ENCODE data around the gene ZNF513. TPM values are rescaled to one million over a fixed set of nuclear protein-coding genes. Genes with fewer than 3 reads are reported as not detected.
"Not testable (repeated sequence)": the region's sequence is repeated elsewhere in the genome, so short reads cannot be mapped to it uniquely, and the experiment has no call there.

Gene ZNF513
- total RNA-seq: 10 to 100 TPM; 15.6 to 15.7 TPM
- long read RNA-seq, donor 1, partial matches to known transcripts: 2 of 11 reads
- long read RNA-seq, donor 1, other reads (novel, unspliced or antisense): 5 of 11 reads
- long read RNA-seq, donor 2, partial matches to known transcripts: 13 of 20 reads
- long read RNA-seq, donor 2, other reads (novel, unspliced or antisense): 7 of 20 reads

GRCh38 chr2:27380626-27381545, at the start of gene ZNF513:
Gene ZNF513, minus strand, starts transcription at chr2:27380734. Its CDS starts 208 bp downstream, at chr2:27380526.
- peak; percentile 99 for DNase-seq (ENCODE audit: low spot score)
- intact Hi-C loops (cut with DNase I): no loop called here

- DNase-seq (ENCODE audit: low spot score): peak; percentile 95
- intact Hi-C loops (cut with DNase I): no loop called here
Measured at GRCh38 chr2:27428978-27429541, 48.5 kb upstream of the ZNF513 start.

- DNase-seq (ENCODE audit: low spot score): peak; percentile 96
- intact Hi-C loops (cut with DNase I): no loop called here
Measured at GRCh38 chr2:27428213-27428977, 47.9 kb upstream of the ZNF513 start, which contains the start of gene NRBP1. Gene NRBP1, plus strand, starts transcription at chr2:27428631. Its CDS starts 4,643 bp downstream, at chr2:27433274.

GRCh38 chr2:27427863-27428212, 47.3 kb upstream of the ZNF513 start:
- DNase-seq (ENCODE audit: low spot score): no peak
- intact Hi-C loops (cut with DNase I): no loop called here

- DNase-seq (ENCODE audit: low spot score); intact Hi-C loops (cut with DNase I): not testable (repeated sequence)
Measured at GRCh38 chr2:27425039-27425438, 44.5 kb upstream of the ZNF513 start.

GRCh38 chr2:27422958-27423357, 42.4 kb upstream of the ZNF513 start:
- intact Hi-C loops (cut with DNase I): no loop called here
- no peak for DNase-seq (ENCODE audit: low spot score)

GRCh38 chr2:27421660-27422250, 41.2 kb upstream of the ZNF513 start:
- intact Hi-C loops (cut with DNase I): no loop called here
- no peak for DNase-seq (ENCODE audit: low spot score)

GRCh38 chr2:27420996-27421395, 40.5 kb upstream of the ZNF513 start:
- intact Hi-C loops (cut with DNase I): no loop called here
- no peak for DNase-seq (ENCODE audit: low spot score)

- no peak for DNase-seq (ENCODE audit: low spot score)
- intact Hi-C loops (cut with DNase I): no loop called here
Measured at GRCh38 chr2:27416151-27416550, 35.6 kb upstream of the ZNF513 start.

GRCh38 chr2:27412419-27413152, 32.1 kb upstream of the ZNF513 start:
- DNase-seq (ENCODE audit: low spot score): no peak
- intact Hi-C loops (cut with DNase I): no loop called here

- DNase-seq (ENCODE audit: low spot score): peak; percentile 98
- intact Hi-C loops (cut with DNase I): no loop called here
Measured at GRCh38 chr2:27409321-27410073, 29.0 kb upstream of the ZNF513 start, which contains the start of gene PPM1G. Gene PPM1G, minus strand, starts transcription at chr2:27409591. Its CDS starts 169 bp downstream, at chr2:27409422.

- intact Hi-C loops (cut with DNase I): no loop called here
- DNase-seq (ENCODE audit: low spot score): no peak
Measured at GRCh38 chr2:27408601-27409320, 28.2 kb upstream of the ZNF513 start.

GRCh38 chr2:27407798-27408491, 27.4 kb upstream of the ZNF513 start:
- DNase-seq (ENCODE audit: low spot score): no peak
- intact Hi-C loops (cut with DNase I): no loop called here

GRCh38 chr2:27400348-27401135, 20.0 kb upstream of the ZNF513 start:
- DNase-seq (ENCODE audit: low spot score): no peak
- intact Hi-C loops (cut with DNase I): no loop called here

- DNase-seq (ENCODE audit: low spot score): peak; percentile 40
- intact Hi-C loops (cut with DNase I): no loop called here
Measured at GRCh38 chr2:27398962-27399361, 18.4 kb upstream of the ZNF513 start.

GRCh38 chr2:27393225-27393624, 12.7 kb upstream of the ZNF513 start:
- intact Hi-C loops (cut with DNase I): no loop called here

More at GRCh38 chr2:27393225-27393624, 12.7 kb upstream of the ZNF513 start:
- DNase-seq (ENCODE audit: low spot score): peak; percentile 15
